ENCODE results near the gene SPATA25.
A peak's percentile ranks its signal among the peaks of the same experiment; 100 is the strongest.
"Not testable (repeated sequence)": the region's sequence is repeated elsewhere in the genome, so short reads cannot be mapped to it uniquely, and the experiment has no call there.

SPATA25 gene

GRCh38 chr20:45887346-45887715 is at the start of gene SPATA25:
SPATA25 (minus strand) TSS chr20:45887622; CDS start chr20:45887590, 32 bp downstream.
- no peak for TF ChIP-seq CTCF (IDR thresholded peaks at IDR 0.05; ENCODE audit: borderline replicate concordance, insufficient read depth, low read depth, low read length)
- H3K4me3 ChIP-seq (ENCODE audit: low read depth, low read length), result no peak within 1 kb of the TSS

- TF ChIP-seq CTCF (IDR thresholded peaks at IDR 0.05; ENCODE audit: borderline replicate concordance, insufficient read depth, low read depth, low read length), result no peak
- H3K4me3 ChIP-seq (ENCODE audit: low read depth, low read length), result peak overlapping the region; percentile 47
Observed at GRCh38 chr20:45935416-45936046, 48.1 kb upstream of the SPATA25 start.

GRCh38 chr20:45934586-45935415 is 47.4 kb upstream of the SPATA25 start, which contains the start of gene PCIF1:
PCIF1 (plus strand) TSS chr20:45934683; CDS start chr20:45939000, 4,317 bp downstream.
- H3K4me3 ChIP-seq (ENCODE audit: low read depth, low read length), result peak within 1 kb of the TSS; percentile 90
- no peak for TF ChIP-seq CTCF (IDR thresholded peaks at IDR 0.05; ENCODE audit: borderline replicate concordance, insufficient read depth, low read depth, low read length)

GRCh38 chr20:45934046-45934585 is 46.7 kb upstream of the SPATA25 start:
- H3K4me3 ChIP-seq (ENCODE audit: low read depth, low read length), result peak overlapping the region; percentile 90
- TF ChIP-seq CTCF (IDR thresholded peaks at IDR 0.05; ENCODE audit: borderline replicate concordance, insufficient read depth, low read depth, low read length), result no peak

- peak; percentile 38 for TF ChIP-seq CTCF (IDR thresholded peaks at IDR 0.05; ENCODE audit: borderline replicate concordance, insufficient read depth, low read depth, low read length)
- H3K4me3 ChIP-seq (ENCODE audit: low read depth, low read length), result peak overlapping the region; percentile 90
Observed at GRCh38 chr20:45933266-45934045, 46.0 kb upstream of the SPATA25 start.

- H3K4me3 ChIP-seq (ENCODE audit: low read depth, low read length), result not testable (repeated sequence)
Observed at GRCh38 chr20:45931680-45932079, 44.3 kb upstream of the SPATA25 start.

Measured in GM12875 (cell line).